OCI-LY3 (cell line): ENCODE data around the gene PRKCQ.

Experiments
- EZH2phosphoT487 ChIP-seq: fragments of 200-600 bp; shearing (Covaris generic); IDR thresholded peaks from 2 replicates; pipeline ENCODE4 v1.6.1; 2018; ENCODE audit warnings: antibody characterized with exemption, mixed run types, low read depth
- TF ChIP-seq, protein P1 (sequence below): fragments of 200-600, 300-600 bp; sonication (generic); IDR thresholded peaks from 2 replicates; pipeline ENCODE4 v1.5.1; 2014; ENCODE audit warnings: antibody characterized with exemption, low read length, low read depth

- TF ChIP-seq, protein P1, sequence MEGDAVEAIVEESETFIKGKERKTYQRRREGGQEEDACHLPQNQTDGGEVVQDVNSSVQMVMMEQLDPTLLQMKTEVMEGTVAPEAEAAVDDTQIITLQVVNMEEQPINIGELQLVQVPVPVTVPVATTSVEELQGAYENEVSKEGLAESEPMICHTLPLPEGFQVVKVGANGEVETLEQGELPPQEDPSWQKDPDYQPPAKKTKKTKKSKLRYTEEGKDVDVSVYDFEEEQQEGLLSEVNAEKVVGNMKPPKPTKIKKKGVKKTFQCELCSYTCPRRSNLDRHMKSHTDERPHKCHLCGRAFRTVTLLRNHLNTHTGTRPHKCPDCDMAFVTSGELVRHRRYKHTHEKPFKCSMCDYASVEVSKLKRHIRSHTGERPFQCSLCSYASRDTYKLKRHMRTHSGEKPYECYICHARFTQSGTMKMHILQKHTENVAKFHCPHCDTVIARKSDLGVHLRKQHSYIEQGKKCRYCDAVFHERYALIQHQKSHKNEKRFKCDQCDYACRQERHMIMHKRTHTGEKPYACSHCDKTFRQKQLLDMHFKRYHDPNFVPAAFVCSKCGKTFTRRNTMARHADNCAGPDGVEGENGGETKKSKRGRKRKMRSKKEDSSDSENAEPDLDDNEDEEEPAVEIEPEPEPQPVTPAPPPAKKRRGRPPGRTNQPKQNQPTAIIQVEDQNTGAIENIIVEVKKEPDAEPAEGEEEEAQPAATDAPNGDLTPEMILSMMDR: no peak
- TF ChIP-seq EZH2phosphoT487: no peak
Measured at GRCh38 chr10:6618340-6618739, 38.3 kb upstream of the PRKCQ start.
